ENCODE data around the gene AKAP13.
"Not testable (repeated sequence)": the region's sequence is repeated elsewhere in the genome, so short reads cannot be mapped to it uniquely, and the experiment has no call there.

Gene AKAP13

DNA sequence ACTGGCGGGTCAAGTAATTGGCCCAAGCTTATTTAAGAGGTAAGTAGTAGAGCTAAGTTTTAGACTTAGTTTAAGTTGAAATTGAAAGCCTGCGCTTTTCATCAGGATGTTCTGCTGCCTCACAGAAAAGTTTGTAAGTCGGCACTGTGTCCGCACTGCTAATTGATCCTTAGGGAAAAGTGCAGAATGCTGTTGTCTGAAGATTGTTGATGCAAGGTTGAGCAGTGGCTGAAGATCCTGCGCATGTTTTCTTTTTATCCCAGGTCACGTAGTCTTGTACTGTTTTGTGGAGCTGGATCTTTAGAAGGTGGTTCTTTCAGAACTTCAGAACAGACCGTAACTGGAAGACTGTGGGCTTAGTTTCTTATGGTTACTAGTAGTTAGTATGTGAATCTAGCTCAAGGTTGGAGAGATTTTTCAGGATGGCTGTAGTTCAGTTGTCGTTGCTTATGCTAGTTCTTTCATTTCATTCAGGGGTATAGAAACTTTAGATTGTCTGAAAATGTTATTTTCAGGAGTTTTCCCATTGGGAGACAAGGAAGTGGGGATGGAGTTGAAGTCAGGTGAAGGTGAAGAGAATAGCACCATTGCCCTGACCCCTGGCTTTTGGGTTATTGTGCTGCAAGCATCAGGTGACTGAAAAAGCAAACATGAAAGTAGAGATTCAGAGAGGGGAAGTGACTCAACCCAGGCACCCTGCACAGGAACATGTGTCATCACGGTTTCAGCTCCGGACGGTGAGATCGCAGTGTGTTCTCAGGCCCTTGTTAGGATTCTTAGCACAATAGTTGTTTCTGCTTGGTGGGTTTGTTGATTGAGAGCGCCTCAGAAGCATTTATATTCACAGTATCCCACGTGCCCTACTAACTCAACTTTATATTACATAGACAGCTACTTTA, 32.8 kb downstream of the AKAP13 start:
- DNase-seq, result no peak

DNA sequence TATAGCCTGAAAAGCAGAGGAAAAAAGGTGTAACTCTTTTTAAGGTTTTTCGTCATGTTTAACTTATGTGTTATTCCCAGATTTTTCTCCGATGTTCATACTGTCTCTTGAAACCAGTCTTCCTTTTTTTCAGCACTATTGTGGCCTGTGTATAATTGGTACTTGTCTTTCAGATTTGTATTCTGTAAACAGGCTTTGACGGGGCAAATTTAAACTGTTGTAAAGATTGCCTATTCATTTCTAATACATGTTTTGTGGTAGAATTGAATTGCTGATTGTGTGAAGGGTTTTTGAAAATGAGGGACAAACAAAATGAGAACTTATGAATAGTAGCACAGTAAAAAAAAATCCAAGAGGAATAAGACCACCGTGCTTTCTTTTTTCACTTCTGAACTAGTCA, 33.6 kb downstream of the AKAP13 start:
- no peak for DNase-seq

DNA sequence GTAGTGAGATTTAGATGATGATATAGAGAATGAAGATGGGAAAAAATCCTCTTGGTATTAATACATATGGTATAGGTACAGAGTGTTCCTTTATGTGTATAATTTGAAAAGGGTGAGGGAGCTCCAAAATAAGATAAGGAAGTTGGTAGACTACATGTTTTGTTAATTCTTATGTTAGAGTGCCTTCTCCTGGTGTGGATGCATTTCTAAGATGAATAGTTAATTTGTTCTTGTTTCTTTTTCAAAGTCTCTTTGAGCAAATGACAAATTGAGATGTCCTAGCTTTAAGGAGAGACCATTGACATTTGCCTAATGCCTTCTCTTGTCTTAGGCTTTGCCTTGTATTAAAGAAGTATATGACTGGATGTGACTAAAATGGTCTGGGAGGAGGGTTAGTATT, 34.1 kb downstream of the AKAP13 start:
- no peak for DNase-seq

DNA sequence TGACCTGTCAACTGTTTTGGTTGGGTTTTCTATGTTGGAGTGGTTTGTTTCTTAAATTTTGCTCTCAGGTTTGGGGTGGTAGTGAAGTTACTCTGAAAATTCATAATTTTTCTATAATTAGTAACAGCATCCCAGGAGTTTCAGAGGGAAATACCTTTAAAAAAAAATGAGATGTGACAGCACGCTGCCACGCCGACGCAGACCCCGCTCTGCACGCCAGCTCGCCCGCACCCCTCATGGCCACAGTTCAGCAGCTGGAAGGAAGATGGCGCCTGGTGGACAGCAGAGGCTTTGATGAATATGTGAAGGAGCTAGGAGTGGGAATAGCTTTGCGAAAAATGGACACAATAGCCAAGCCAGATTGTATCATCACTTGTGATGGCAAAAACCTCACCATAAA, 34.6 kb downstream of the AKAP13 start:
- no peak for DNase-seq

DNA sequence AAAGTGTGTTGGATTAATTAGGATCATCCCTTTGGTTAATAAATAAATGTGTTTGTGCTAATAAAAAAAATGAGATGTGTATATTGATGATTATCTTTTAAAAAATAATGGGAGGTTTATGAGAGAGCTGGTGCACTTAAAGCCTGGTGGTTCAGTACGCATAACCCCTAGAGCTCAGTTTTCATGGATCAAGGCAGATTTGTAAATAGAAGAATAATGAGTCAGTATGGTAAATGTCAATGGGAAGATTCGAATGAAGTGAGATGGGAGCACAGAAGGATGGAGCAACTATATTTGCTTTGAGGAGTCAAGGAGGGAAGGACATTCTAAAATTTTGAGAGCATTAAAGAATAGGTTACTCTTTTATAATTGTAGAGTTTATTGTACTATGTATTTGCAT, 35.4 kb downstream of the AKAP13 start:
- DNase-seq, result no peak

DNA sequence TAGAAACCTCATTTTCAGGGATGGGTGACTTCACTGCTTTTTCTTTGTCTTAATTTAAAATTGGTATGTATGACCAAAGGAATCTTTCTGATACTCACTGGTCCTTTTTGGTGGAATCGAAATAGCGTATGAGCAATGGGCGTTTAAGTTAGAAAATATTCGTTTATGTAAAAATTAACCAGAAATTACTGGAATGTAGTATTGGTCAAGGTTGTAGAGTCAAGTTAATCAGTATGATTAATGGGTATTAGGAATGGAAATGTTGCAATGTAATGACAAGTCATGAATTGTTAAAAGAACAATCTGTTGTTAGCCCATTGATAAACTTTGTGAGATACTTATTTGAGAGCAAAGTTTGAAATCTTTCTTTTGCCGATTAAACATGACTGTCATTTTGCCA, 36.9 kb downstream of the AKAP13 start:
- no peak for DNase-seq

DNA sequence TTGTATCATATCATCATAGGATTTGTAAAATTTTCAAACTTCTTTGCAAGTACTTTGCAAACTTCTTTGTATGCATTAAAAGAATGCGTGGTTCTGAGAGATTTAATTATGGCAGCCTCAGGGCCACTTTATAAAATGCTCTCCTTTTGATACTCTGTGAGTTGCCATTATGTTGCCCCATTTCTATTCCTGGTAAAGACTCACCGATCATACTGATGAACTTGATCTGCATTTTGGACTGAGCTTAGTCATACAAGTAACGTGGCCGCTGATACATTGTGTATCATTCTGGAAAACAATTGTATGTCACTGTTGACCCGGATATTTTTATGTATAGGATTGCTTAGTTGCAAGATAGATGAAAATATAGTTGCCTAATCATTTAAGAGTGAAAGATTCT, 38.8 kb downstream of the AKAP13 start:
- no peak for DNase-seq

DNA sequence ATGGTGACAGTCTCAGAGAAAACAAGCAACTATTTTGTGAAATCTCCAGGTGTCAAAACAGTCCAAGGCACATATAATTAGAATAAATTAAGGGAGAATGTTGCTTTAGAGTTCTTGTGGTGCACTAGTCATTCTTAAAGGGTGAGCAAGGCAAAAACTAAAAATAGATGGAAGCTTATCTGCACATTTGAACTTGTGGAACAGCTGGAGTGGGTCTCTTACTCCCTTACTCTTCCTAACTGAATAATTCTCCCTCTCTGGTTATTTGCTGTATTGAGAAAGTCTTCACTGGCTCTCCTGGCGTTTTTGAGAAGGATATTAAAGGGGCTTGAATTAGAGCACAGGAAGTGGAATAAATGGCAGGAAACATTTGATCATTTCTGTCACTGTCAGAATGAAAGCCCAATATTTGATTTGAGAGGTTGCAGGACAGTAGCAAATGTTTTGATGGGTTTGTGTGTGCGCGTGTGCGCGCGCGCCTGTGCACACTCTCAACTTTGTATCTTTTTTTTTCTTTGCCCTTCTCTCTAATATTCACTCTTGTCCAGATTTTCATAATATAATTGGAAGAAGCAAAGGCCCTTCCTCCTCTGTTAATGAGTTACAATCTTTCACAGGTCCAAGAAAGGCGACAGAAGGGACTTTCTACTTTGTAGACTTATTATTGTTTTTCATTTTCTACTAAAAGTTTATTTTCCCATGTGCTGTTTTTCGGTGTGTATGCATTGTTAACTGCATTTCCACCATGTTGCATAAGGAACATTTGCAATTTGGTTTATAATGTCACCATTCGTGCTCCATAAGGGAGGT, 40.9 kb downstream of the AKAP13 start:
- no peak for DNase-seq

DNA sequence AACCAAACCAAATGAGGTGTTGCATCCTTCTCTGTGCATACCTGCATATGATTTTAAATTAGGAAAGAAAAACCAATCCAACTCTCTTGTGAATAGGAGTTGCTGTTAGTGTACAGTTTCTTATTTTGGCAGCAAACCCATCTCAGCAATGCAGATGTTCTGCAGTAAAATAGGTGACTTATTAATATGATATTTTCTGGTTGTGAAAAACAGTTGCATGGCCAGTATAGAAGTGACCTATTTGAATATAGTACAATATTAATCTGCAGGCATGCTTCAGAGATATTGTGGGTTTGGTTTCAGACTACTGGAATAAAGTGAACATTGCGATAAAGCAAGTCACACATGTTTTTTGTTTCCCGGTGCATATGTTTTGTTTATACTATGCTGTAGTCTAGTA, 42.2 kb downstream of the AKAP13 start:
- no peak for DNase-seq

DNA sequence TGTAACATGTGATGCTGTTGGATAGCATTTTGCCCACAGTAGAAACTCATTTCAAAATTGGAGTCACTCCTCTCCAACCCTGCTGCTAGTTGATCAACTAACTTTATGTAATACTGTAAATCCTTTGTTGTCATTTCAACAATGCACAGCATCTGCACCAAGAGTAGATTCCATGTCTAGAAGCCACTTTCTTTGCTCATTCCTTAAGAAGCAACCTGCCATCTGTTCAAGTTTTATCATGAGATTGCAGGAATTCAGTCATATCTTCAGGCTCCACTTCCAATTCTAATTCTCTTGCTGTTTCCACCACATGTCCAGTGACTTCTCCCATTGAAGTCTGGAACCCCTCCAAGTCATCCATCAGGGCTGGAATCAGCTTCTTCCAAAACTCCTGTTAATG, 42.9 kb downstream of the AKAP13 start:
- DNase-seq, result peak; percentile 12

DNA sequence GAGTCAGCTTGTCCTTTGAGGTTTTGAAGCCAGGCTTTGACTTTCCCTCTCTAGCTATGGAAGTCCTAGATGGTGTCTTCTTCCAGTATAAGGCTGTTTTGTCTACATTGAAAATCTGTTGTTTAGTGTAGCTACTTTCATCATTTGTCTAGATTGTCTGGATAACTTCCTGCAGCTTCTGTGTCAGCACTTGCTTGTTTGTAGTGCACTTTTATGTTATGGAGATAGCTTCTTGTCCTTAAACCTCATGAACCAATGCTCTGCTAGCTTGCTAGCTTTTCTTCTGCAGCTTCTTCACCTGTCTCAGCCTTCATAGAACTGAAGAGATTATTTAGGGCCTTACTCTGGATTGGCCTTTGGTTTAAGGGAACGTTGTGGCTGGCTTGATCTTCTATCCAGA, 43.8 kb downstream of the AKAP13 start:
- DNase-seq, result no peak

DNA sequence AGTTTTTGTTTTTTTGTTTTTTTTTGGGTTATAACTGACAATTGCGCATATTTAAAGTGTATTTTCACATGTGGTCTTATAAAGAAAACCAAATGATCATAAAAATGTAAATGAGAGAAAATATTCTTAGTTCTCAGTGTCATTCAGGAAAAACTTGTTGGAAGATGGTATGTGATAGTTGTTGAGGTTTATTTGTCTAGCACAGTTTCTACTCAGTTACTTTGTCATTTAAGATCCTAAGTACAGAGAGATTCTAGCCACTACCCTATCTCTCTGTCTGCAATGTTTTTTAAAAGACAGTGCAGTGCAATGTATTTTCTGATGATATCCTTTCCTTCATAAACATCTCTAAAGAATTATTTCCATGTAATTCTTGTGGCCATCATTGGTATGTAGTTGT, 46.1 kb downstream of the AKAP13 start:
- DNase-seq, result no peak

DNA sequence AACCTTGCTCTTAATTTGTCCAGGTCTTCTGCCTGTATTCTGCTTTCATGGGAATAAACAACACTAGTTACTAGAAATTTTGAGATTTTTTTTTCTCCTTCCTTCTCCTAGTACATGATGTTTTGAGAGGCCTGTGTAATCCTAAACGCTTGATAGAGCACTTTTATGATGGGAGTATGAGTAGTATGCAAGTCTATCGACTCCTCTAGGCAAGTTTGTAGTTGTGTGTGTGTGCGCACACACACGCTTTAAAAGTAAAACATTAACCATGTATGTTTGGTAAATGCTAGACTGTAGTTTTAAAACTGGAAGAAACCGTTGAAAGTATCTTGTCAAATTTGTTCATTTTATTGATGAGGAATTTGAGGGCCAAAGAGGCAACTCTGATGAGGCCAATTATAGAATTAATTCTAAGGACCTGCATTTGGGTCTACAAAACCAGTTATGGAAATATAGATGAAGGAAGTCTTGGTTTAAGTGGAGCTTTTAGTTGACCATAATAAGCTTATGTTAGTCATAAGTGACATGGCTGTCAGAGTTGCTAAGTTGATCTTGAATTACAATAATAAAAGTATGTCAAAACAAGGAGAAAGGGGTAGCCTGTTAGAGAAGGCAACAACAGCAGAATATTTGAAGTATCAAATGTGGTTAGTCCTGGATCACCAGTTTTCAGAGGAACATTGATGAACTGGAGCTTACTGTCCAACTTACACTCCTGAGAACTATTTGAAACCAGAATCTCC, 47.1 kb downstream of the AKAP13 start:
- DNase-seq, result no peak

DNA sequence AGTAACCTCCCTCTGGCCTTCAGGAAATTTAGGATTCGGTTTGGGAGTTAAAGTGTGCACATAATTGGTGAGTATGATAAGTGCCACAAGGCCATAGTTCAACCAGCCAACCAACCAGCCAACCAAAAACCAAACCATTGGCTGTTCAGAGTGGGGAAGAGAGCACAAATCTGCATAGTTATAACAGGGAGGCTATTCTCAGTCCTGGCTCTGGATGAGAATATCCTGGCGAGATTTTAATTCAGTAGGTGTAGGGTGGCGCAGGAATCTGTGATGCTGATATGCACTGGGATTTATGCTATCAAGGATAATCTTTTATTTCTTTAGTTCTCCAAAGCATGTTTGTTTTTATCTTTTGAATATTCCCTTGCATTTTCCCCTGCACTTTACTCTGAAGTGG, 49.1 kb downstream of the AKAP13 start:
- no peak for DNase-seq

DNA sequence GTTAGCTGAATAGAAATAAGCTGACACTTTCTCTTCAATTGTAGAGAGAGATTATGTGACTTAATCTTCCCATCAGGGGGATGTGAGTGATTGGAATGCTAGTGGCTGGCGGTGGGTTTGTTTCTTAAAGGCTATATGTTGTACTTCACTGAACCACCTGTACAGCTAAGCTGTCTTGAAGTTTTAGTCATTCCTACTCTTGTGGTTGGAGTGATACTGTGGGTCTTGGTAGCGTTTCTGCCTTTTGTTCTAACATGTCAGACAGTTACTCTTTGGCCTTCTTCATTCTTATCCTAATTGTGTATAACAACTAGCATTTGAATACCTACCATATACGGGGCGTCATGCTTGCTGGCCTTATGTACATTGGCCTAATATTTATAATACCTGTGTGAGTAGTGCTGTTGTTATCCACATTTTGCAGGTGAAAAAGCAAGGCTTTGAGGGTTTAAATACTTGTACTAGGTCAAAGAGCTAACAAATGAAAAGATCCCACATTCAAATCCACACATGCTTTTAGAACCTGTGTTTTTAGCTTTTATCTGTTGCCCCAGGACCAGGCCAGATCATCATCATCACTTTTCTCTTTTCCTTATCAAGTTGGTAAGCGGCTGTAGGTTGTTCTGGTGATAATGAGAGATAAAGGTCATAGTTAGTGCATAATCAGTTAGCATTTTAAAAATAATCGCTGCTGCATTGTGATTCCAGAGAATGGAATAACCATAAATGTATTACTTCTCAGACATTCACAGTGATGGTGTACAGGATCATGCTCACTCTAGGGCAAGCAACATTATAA, 50.2 kb downstream of the AKAP13 start:
- no peak for DNase-seq

DNA sequence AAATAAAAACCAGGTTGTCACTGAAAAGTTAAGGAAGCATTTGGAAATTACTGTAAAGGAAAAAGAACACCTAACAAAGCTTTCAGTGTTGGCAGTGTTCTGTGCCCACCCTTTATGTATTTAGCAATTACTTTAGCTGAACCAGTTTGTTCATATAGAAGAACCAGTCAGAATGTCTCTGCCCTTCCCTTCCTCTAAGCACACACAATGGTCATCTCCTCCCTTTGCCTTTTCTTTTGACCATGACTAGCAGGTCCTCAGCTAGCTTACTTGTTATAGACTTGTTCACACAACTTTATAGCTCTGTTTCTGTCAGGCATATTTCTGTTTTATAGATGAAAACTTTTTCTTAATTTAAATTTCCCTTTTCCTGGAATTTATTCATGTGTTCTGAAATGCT, 59.6 kb downstream of the AKAP13 start:
- DNase-seq, result no peak

DNA sequence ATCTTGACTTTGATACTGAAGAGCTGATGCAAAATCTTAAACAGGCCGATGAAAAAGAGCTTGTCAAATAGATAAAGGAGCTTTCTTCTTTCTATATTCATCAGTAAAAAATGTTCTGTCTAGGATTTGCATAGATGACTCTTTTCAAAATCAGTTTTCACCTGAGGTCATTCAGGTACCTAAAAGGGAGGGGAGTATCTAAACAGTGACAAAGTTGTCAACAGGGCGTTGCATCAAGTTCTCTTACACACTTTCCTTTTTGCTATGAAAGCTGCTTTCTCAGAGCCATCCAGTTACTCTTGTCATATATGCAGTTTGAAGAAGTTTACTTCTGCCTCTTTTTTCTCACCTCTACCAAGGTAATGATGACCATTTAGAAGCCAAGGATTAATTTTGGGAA, 60.0 kb downstream of the AKAP13 start:
- DNase-seq, result no peak

DNA sequence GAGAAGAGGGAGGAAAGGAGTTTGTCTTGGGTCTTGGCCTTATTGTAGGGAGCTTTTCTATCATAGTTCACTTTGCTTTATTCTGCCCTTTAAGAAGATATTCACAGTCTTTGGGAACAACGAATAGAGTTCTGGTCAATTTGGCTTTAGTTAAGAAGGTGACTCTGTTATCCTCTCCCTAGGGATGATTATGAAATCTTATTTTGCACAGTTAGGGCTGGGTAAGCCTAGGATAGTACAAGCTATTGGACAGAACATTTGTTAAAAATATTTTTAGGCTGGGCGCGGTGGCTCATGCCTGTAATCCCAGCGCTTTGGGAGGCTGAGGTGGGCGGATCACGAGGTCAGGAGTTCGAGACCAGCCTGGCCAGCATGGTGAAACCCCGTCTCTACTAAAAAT, 61.5 kb downstream of the AKAP13 start:
- DNase-seq, result not testable (repeated sequence)

DNA sequence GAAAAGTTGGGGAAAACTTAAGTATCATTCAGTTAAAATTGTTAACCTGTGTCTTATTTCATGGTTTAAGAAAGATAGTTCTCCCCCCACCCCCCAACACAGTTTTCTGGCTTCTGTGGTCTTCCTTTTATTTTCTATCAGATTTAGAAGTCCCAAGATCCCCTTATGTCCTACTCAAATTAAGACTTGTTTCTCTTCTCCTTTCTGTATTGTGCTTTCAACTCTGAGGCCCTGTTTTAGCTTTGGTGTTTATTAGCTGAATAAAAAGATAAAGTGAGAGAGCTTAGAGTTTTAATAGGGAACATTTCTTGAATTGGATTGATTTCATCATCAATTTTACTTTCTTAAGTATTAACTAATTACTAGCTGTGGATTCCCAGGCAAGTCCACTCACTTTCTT, 62.6 kb downstream of the AKAP13 start:
- DNase-seq, result no peak

DNA sequence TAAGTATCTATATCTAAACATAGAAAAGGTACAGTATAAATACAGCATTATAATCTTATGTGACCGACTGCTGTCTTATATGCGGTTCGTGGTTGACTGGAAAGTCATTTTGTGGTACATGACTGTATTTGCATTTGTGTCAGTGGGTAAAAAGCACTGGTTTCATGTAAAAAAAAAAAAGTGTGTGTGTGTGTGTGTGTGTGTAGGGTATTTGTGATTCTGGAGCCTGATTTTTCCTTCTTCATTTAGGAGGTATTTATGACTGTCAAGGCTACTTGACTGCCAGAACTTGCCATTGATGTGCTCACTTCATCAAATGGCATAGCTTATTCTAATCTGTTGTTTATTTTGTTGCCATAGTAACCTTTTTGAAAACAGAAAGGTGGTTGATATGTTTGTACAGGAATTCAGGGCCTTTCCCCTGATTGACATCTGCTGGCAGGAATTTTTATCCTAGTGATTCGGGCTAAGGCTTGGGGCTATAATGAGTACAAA, 63.2 kb downstream of the AKAP13 start:
- peak; percentile 77 for DNase-seq

DNA sequence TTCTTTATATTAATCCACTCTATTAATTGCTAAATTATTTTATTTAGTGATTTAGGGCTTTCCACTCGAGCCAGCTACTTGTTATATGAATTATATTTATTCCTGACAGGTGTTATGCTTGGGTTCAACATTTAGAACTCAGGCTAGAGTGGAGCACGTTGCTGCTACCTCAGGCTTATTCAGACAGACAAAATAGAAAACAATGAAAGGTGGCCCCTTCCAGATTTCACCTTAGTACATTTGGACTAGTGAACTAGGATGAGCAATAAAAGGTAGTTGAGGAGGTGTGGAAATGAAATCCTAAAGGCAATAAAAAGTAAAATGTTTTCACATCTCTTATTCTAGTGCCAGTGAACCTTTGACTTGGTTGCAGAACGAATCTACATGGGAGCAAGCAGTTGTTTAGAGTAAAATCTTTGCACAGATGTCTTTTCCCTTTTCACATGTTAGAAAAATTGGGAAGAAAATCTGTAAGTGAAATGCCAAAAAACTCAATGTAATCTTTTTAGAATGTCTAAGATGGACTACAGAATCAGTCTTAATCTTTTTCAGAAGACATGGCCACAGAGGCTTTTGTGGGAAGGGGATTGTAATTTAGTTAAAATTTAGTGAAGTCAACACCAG, 63.8 kb downstream of the AKAP13 start:
- no peak for DNase-seq

DNA sequence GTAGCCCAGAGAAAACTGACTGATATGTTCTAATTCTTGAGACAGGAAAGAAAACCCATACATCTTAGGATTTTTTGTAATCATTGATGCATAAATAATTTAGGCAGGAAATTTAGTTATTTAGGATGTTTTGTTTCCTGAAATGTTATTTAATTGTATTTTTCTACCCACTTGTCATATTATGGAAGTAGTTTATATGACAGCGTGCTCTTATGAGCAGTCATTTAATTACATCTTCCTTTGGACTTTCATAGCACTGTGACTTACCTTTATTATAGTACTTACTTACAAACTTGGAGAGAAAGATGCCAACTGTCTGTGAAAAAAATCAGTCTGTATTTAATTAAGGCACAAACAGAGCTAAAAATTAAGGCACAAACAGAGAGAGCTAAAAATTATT, 65.0 kb downstream of the AKAP13 start:
- DNase-seq, result no peak

All from NCI-H2171 treated with DMSO at 0.1 percent for 48 hours (cell line).